ENCODE data around the gene BIRC6.

The BIRC6 gene

GRCh38 chr2:32504877-32505478 is 148.2 kb downstream of the BIRC6 start:
- Histone ChIP-seq H3K4me3 (no peak overlapping the region), H3K27ac (no peak overlapping the region)
- DNase-seq (ENCODE audit: low spot score) = no peak
- no peak for TF ChIP-seq CTCF (IDR thresholded peaks at IDR 0.05)

- Histone ChIP-seq H3K27ac (no peak overlapping the region), H3K4me3 (no peak overlapping the region)
- no peak for TF ChIP-seq CTCF (IDR thresholded peaks at IDR 0.05)
- DNase-seq (ENCODE audit: low spot score) = no peak
Observed at GRCh38 chr2:32506446-32506845, 149.6 kb downstream of the BIRC6 start.

GRCh38 chr2:32514946-32515345 is 158.1 kb downstream of the BIRC6 start:
- no peak overlapping the region for H3K27ac ChIP-seq
- TF ChIP-seq CTCF (IDR thresholded peaks at IDR 0.05) = no peak
- H3K4me3 ChIP-seq = no peak overlapping the region
- DNase-seq (ENCODE audit: low spot score) = no peak

- no peak for TF ChIP-seq CTCF (IDR thresholded peaks at IDR 0.05)
- DNase-seq (ENCODE audit: low spot score) = no peak
- no peak overlapping the region for H3K27ac ChIP-seq
- H3K4me3 ChIP-seq = no peak overlapping the region
Observed at GRCh38 chr2:32516567-32516966, 159.7 kb downstream of the BIRC6 start.

- TF ChIP-seq CTCF (IDR thresholded peaks at IDR 0.05) = no peak
- H3K4me3 ChIP-seq = no peak overlapping the region
- no peak for DNase-seq (ENCODE audit: low spot score)
- H3K27ac ChIP-seq = no peak overlapping the region
Observed at GRCh38 chr2:32522770-32523169, 165.9 kb downstream of the BIRC6 start.

GRCh38 chr2:32523686-32524085 is 166.9 kb downstream of the BIRC6 start:
- TF ChIP-seq CTCF (IDR thresholded peaks at IDR 0.05) = no peak
- Histone ChIP-seq H3K27ac (no peak overlapping the region), H3K4me3 (no peak overlapping the region)
- no peak for DNase-seq (ENCODE audit: low spot score)

- Histone ChIP-seq H3K27ac (no peak overlapping the region), H3K4me3 (no peak overlapping the region)
- DNase-seq (ENCODE audit: low spot score) = no peak
- TF ChIP-seq CTCF (IDR thresholded peaks at IDR 0.05) = no peak
Observed at GRCh38 chr2:32532341-32532740, 175.5 kb downstream of the BIRC6 start.

Measured in coronary artery (tissue), 2 donors.